Mammary epithelial cell (primary cell): ENCODE measurements around the gene CYSRT1.

Experiments
- CTCF ChIP-seq, 2 donors: IDR thresholded peaks in 1 of 2; conservative IDR thresholded peaks in 1 of 2; 2 replicates each; pipeline ENCODE4 v1.5.1; 2011 to 2012; ENCODE audit warnings: inconsistent platforms in 2 of 2, low read length in 2 of 2, mild to moderate bottlenecking in 2 of 2, control low read depth in 1 of 2, low read depth in 1 of 2; ENCODE audit not compliant: insufficient read depth in 1 of 2; ENCODE audit errors: extremely low read depth in 1 of 2
- EZH2 ChIP-seq: IDR thresholded peaks from 2 replicates; pipeline ENCODE4 v1.6.1; 2012; ENCODE audit warnings: low read length, inconsistent platforms, borderline replicate concordance

- no peak for TF ChIP-seq CTCF (conservative IDR thresholded peaks at IDR 0.05 in 1 of 2, IDR thresholded peaks at IDR 0.05 in 1 of 2; ENCODE audit: extremely low read depth in 1 of 2, insufficient read depth in 1 of 2, low read depth in 1 of 2, low read length in 2 of 2)
- TF ChIP-seq EZH2 = no peak
These were observed 8.6 kb upstream of the CYSRT1 start for GRCh38 chr9:137216188-137216965.
